ENCODE results near the gene DLG2. TPM values are rescaled to one million over a fixed set of nuclear protein-coding genes. Genes with fewer than 3 reads are reported as not detected.

DLG2 gene
- total RNA-seq, 1 experiment from 2014 or later: not detected

DNA sequence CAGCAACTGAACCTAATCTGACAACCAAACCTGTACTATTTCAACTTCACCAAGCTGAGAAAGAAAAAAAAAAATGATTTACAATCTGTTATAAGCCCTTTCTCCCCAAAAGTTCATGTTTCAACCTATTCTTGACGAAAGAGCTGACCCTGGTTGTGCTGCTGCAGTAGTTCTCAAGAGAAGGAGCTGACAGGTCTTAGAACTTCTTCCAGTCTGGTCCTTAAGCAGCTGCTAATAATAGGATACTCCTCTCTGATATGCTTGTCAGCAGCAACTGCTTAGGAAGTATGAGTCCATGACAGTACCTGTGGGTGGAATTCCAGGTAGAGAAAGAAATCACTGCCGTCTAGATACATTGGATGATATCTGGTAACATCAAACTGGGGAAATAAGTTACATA, 1605.9 kb downstream of the DLG2 start:
- DNase-seq (ENCODE audit: low read depth): no peak

DNA sequence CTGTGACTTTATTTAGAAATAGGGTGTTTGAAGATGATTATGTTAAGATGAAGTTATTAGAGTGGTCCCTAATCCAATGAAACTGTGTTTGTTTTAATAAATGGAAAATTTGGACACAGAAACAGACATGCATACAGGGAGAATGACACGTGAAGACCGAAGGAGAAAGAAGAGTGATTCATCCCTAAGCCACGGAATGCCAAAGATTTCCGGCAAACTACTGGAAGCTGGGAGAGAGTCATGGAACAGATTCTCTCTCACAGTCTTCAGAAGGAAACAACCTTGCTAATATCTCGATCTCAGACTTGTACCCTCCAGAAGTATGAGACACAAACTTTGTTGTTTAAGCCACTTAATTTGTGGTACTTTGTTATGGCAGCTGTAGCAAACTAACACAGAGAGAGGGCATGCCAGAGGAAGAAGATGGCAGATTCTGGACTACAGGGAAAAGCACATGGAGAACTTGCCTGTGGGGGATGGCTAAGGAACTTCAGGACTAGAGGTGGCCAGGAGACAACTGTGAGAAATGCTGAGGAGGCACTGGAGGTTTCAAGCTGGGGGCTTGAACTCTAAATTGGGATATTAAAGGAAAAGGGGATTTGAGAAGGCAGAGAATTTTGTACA, 1607.5 kb downstream of the DLG2 start:
- DNase-seq (ENCODE audit: low read depth): peak; percentile 58

DNA sequence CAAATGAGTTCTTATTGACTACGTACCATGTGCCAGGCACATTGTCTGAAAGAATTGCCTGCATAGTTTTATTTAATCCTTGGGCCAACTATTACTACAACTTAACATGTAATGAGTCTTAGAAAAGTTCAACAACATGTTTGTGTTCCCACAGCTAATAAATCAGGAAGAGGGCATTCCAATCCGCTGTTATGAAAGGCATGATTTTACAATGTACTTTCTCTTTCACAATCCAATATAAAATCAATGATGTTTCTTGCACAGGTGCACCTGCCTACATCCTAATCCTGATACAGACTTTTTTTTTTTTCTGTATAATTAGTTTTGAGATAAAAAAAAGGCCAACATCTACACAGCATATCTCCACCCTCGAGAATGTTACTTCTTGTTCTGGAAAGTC, 1612.6 kb downstream of the DLG2 start:
- no peak for DNase-seq (ENCODE audit: low read depth)

DNA sequence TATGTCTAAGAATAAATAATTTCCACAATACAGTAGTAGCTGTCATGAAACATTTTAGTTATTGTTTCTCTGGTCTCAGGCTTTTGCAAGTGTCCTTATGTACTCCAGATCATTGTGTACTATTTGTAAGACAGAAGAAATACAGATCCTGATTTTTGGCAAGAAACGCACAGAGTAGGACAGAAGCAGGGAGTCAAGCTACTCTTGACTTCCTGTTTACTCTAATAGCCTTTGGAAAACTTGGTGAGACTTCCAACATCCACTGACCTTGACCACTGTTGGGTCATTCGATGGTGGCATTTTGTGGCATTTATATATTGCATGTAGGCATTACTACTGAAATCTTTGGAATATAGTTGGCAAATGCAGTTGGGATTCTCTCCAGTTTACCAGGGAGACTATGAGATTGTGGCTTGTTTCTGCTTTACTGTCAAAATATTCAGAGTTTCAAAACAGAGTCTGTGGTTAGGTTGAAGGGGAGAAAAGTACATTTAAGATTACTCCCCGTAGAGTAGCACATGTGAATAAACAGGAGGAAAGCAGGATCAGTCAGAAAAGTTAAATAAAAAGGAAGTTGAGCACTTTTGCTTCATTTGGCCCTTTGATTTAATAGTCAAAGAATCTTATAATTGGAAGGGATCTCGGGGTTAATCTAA, 1614.8 kb downstream of the DLG2 start:
- no peak for DNase-seq (ENCODE audit: low read depth)

DNA sequence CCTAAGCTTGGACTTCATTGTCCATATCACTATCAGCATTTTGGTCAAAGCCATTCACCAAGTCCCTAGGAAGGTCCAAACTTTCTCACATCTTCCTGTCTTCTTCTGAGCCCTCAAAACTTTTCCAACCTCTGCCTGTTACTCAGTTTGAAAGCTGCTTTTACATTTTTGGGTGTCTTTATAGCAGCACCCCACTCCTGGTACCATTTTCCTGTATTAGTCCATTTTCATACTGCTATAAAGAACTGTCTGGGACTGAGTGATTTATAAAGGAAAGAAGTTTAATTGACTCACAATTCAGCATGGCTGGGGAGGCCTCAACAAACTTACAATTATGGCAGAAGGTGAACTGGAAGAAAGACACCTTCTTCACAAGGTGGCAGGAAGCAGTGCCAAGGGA, 1624.0 kb downstream of the DLG2 start:
- DNase-seq (ENCODE audit: low read depth): no peak

DNA sequence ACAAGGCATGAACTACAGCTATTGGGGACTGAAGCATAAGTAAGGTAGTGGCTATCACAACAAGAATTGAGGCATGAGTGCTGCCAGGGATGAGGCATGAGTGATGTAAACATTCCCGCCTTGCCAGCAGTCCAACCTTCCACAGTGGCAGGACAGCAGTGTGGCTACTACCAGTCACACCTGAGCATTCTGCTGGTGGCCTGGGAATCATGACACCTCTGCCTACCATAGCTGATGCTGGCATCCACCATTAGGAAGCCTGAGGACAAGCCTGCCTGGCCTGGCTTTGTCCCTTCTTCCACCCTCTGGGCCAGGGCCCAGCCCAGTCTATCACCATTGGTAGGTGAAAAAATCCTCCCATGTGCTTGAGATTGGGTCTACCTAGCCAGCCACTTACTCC, 1628.2 kb downstream of the DLG2 start:
- no peak for DNase-seq (ENCODE audit: low read depth)

DNA sequence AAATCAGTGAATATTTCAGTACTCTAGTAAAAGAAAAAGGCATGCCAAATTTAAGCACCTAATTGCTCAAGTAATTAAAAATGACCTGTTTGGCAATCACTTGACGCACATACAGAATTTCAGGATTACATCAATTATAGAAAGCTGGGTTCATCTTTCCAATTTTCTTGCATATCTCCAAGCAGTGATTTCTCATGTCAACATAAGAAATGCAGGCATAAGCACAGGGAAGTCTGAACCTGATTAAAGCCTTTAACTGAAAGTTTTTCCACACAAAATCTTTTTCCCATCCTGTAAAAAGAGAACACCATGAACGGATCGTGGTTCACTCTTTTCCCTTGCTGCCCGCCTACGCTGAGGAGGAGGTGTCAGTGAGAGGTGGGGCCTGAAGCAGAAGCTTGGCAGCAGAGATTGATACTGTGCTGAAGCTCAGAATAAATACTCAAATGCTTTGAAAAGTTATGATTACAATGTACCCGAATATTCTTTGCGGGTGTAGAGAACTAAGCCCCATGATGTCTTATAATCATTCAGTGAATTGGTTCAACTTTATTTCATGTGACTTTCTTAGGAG, 1636.9 kb downstream of the DLG2 start:
- DNase-seq (ENCODE audit: low read depth): no peak

DNA sequence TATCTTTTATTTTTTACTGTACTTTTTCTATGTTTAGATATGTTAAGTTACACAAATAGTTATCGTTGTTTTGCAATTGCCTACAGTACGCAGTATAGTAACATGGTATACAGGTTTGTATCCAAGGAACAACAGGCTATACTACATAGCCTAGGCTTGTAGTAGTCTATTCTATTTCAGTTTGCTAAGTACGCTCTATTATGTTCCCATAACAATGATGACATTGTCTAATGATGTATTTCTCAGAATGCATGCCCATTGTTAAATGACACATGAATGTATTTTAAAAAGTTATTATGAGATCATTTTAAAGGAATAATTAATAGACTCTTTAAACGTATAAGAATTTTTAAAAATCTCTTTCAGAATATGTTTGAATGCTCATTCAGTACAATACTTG, 1644.3 kb downstream of the DLG2 start:
- no peak for DNase-seq (ENCODE audit: low read depth)

DNA sequence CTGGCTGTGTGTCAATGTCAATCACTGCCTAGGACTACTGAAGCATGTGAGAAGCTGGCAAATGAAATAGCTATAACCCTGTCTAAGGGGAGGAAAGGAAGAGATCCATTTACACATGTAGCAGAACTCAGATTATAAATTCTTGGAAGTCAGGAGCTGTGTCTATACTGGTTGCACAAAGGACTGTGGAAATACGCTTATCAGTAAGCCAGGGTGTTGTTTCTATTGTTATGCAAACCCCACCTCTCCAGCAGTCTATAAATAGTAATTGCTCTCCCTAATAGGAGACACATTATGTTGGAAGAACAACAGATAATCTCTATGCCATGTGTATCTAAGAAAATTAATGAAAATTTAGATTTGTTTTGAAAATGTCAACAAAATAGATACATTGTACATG, 1647.6 kb downstream of the DLG2 start:
- no peak for DNase-seq (ENCODE audit: low read depth)

DNA sequence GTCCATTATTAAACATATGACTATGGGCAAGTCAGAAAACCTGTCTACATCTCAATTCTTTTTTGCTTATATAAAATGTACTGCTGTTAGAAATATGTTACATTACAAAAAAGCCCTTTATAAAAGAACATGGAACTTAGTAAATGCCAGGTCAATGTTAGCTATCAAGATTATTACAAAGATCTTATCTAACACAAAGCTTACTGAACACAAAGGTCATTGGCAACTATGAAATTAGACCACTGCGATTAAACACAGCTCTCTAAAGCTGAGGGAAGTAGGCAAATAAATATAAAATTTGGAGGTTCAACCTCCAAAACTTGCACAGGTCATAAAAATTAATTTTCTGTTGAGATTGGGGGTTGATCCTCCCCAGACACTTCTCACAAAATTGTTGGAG, 1648.2 kb downstream of the DLG2 start:
- no peak for DNase-seq (ENCODE audit: low read depth)

DNA sequence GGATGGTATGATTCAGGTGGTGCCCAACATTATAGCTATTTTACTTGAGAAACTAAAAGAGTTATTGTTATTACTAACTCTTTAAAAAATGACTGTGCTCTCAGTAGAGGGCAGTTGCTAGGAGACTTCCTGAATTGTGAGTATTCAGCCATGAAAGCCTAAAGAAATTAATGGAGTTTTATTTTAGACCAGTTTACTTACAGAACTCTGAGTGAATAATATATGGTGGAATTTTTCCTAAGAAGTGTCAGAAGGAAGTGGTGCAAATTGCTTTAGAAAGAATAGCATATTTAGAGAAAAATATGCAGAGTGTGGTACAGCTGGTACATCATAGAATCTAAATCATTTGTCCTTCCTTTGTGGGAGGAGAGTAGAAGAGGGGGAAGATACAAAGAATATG, 1651.1 kb downstream of the DLG2 start:
- no peak for DNase-seq (ENCODE audit: low read depth)

DNA sequence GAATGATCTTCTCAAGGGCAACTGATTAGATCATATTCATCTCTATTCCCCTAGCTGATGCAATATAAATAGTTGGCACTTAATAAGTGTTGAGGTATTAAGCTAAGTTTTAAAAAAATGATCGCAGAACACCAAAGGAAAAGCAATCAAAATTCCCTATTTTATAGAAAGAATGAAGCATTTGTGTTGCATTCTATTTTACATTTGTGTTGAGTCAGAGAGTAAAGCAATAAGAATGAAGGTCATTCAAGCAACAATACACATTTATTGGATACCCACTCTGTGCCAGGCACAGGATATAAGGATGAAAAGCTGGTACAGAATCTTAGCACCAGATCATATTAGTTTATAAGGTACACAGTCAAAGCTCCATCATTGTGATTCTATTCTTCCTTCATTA, 1654.6 kb downstream of the DLG2 start:
- no peak for DNase-seq (ENCODE audit: low read depth)

DNA sequence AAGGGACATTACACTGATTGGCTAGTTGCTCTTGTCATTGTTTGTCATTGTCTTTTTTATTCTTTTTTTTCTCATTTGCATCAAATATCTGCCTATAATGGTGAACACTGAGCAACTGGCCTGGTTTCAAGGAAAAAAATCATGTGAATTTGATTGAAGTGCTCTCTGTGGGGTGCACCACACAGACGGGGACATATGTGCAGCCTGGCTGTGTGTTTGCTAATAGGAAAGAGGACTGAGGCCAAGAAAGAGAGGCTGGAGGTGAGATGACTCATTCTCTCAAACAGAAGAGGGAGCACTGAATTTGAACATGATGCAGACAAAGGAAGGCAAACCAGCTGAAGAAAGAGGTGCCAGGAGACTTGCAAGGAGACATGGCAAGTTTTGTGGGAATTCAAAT, 1656.1 kb downstream of the DLG2 start:
- DNase-seq (ENCODE audit: low read depth): peak; percentile 0

DNA sequence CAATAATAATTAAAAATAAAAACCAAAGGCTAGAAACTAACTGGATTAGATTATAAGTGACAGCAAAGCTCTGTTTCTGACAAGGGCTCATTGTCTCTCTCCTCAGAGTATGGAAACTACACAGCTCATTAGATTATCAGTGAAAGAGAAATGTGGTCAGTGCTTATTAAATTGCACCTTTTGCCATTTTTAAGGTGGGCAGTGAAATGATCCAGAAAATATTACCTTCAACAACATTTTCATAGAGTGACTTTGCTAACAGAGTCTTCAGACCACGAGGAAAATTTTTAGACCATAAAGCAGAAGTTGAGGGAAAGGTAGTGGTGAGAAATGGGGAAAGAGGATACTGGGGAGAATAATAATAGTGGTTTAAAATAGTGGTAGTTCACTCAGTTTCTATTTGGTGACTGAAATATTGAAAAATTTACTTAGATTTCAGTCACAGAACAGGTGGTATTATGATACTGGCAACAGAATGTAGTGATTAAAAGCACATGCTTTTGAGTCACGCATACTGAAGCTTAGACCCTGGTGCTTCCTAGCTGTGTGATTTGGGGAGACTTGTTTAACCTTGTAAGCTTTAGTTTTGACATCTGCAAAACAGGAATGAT, 1657.0 kb downstream of the DLG2 start:
- DNase-seq (ENCODE audit: low read depth): no peak

DNA sequence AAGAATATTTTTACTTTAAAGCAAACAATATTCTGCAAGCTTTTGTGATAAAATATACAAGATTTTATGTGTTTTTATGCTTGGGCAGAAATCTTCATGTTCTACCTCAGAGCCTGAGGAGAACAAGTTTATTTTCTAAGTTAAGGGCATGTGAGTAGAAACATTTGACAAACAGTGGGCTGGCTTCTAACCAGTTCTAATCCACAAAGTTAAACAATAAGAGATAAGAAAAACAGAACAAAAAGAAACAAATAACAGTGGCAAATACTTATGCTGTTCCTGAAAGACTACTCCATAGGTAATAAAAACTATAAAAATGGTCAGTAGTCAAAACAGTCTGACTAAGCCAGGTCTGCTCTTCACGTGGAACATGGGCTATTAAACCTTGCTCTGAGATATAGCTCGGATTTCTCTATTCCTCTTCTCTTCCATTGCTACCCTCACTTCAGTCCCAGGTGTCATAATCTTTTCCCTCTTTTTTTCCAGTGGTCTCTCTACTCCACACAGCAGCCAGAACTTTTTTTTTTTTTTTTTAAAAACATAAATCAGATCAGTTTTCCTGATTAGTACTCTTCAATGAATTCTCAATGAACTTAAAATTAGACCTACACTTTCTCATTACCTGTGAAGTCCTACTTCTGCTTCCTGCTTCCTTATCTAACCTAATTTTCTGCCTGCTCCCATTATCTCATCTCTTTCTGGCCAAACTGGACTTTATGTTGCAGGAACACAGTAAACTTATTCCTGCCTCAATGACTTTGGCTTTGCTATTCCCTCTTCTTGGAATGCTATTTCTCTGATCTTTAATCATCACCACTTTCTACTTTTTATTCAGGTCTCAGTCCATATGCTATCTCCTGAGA, 1669.9 kb downstream of the DLG2 start:
- no peak for DNase-seq (ENCODE audit: low read depth)

DNA sequence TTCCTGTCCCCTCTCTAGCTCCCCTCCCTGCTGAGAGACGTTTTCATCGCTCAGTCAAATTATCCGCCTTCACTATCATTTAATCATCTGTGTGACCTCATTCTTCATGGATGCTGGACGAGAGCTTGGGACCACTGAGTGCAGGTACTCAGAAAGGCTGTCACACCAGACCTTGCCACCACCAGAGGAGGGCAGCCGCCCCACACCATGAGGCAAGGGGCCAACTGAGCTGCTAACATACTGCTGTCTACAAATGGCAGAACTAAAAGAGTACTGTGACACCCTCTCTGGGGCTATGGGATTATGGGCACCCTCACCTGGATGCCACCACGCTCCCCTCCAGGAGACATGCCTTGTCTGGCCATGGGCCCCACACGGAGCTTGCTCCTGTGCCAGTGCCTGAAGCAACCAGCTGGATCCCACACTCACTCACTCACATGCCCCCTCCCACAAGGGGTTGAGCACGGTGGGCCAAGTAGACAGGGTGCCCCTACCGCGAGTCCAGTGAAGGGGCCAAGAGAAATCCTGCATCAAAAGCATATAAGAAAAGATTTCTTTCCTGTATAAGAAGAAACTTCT, 1670.9 kb downstream of the DLG2 start:
- no peak for DNase-seq (ENCODE audit: low read depth)

DNA sequence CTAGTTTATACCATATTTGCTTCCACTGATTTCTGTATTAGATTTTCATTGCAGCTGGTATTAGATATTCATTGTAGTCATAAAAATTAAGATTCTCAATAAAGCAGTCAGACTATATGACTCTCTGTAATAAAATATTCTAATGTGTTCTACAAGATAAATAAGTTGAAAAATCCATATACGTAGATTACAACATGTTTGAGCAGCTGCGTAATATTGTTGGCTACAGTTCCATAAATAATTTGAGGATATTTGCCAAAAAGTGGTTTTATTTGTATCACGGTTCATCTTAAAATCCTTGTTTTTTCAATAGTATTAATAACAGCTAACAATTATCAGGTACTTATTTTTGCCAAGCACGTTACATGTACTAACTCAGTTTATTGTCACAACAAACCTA, 1672.4 kb downstream of the DLG2 start:
- no peak for DNase-seq (ENCODE audit: low read depth)

DNA sequence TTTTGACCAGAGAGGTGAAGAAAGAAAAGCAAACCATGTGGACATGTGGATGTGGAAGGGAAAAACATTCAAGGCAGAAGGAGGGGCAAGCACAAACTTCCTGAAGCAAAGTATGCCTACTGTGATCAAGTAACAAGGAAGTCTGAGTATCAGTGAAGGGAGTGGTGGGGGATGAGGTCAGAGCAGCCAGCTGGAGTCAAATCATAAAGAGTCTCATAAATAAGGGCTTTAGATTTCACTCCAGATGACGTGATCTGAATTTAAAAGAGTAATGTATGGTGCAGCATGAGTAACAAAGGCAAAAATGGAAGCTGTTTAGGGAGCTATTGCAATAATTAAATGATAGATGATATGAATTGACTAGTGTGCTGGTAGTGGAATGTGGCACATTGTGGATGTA, 1675.6 kb downstream of the DLG2 start:
- DNase-seq (ENCODE audit: low read depth): no peak

DNA sequence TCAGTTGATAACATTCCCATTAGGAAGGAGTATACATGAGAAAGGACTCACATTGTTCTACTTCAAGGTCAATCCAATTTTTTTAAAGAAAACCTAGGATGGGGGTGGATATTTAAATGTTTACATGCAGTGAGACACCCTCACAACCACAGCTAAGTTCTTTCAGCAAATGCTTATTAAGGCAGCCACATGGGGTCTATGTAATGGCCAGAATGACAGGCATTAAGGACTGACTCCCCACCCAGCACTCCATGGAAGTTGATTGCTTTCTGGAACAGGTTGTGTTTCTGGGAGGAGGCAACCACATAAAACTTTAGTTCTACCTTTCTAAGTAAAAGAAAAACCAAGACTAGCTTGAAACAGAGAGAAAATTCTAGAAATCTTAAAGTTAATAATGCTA, 1678.9 kb downstream of the DLG2 start:
- DNase-seq (ENCODE audit: low read depth): no peak

DNA sequence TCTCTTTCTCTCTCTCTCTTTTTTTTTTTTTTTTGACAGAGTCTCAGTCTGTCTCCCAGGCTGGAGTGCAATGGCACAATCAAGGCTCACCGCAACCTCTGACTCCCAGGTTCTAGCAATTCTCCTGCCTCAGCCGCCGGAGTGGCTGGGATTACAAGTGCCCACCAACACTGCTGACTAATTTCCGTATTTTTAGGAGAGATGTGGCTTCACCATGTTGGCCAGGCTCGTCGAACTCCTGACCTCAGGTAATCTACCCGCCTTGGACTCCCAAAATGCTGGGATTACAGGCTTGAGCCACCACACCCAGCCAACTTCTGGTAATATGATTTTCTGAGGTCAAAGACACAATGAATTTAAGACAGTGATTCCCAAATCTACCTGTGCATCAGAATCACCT, 1681.2 kb downstream of the DLG2 start:
- DNase-seq (ENCODE audit: low read depth): no peak

DNA sequence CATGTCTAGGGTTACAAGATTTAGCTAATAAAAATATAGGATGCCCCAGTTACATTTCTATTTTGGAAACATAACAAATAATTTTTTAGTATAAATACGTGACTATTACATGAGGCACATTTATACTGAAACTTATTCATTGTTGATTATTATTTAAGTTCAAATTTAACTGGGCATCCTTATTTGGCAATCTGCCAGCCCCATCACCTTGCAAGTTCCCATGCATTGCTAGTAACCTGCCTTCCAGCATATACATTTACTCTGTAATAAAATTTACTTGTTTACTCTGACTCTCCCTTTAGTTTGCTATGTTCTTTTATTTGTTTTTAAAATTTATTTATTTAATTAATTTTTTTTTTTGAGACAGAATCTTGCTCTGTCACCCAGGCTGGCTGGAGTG, 1686.1 kb downstream of the DLG2 start:
- no peak for DNase-seq (ENCODE audit: low read depth)

DNA sequence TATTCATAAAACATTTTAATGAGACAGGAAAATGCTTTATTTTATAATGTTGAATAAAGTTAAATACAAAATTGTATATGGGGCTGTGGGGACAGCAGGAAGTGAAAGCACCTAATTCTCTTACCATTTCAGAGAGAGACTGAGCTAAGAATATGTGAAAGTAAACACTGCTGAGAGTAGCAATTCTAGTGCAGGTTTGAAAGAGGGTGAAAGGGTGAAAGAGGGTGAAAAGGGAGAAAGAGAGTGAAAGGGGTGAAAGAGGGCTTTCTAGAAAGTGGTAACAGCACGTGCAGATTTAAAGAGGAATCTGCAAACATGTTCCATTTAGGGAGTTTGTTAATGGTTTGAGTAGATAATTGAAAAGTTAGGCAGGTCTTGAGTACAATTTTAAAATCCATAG, 1689.0 kb downstream of the DLG2 start:
- DNase-seq (ENCODE audit: low read depth): no peak

Data from M059J (cell line).